Activated CD4-positive, CD25-positive, alpha-beta regulatory T cell treated with anti-CD3 and anti-CD28 coated beads, Interleukin-2, amount 50 U/mL, for 24 hours (primary cell): ENCODE results near the gene TEAD4.

Experiments
- ATAC-seq, 2 donors: fragments of 150-1000 bp; cut with Tn5 transposase; one replicate each; pipeline ENCODE4 v1.10.0; 2021; ENCODE audit warnings: mild to moderate bottlenecking in 1 of 2, moderate library complexity in 1 of 2

Gene TEAD4

GRCh38 chr12:2960996-2961616 lies 1.9 kb downstream of the TEAD4 start:
- ATAC-seq = no peak

GRCh38 chr12:2961705-2962104 lies 2.5 kb downstream of the TEAD4 start:
- ATAC-seq = no peak

- ATAC-seq = no peak
Measured at GRCh38 chr12:2963154-2963759, 4.1 kb downstream of the TEAD4 start.

DNA sequence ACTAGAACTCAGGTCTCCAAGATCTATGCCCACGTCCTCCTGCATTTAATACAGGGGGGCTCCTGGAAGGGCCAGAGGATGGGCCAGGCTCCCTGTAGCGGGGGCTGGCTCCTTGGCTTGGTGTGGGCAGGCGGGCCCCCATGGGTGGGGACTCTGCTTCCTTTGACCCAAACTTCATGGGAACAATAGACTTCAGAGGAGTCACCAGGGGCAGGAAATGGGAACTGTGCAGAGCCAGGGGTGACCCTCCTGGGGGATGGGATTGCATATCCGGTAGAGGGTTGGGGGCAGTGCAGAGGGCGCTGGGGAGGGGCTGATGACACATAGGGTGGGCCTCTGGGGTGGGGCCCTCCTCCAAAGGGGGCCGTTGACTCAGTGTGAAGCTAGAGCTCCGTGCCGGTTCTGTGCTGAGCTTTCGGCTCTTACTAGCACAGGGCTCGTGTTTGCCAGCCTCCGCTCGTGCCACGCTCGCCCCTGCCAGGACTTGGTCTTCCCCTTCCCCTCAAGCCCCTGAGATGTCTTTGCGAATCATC lies 4.6 kb downstream of the TEAD4 start:
- no peak for ATAC-seq

DNA sequence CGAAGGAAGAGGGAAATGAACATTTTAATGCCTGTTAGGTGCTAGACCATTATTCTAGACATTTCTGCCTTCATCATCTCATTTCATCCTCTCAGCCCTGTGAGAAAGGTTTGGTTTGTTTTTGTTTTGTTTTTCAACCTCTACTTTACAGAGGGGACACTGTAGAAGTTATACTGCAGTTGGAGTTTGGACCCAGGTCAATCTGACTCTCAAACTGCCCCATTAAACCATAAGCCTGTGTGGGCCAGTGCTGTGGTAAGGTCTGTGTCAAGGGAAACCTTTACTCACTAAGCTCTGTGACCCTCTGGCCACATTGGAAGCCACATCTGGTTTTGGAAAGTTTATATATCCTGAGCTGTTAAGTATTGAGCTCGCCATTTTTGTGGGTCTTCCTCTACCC lies 8.5 kb downstream of the TEAD4 start:
- no peak for ATAC-seq

GRCh38 chr12:2970744-2971143 lies 11.5 kb downstream of the TEAD4 start:
- ATAC-seq = no peak

DNA sequence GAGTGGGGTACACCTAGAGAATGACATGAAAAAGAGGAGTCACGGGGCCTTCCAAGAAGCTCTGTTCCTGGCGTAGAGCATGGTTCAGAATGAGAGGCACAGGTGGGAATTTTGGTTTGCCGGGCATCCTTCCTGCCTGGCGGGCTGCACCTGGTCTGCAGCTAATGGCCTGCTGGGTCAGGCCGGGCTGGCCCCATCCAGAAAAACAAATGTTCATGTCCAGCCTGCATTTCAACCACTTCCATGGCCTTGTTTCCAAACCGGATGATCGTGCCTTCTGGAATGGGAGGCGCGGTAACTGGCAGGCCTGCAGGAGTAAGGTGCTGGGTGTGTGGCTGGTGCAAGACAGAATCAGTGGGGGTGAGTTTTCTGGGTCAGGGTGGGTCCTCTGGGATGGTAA lies 14.4 kb downstream of the TEAD4 start:
- ATAC-seq = no peak

GRCh38 chr12:2974560-2974971 lies 15.4 kb downstream of the TEAD4 start:
- no peak for ATAC-seq

- ATAC-seq = no peak
Measured at GRCh38 chr12:2976581-2976996, 17.4 kb downstream of the TEAD4 start.

- no peak for ATAC-seq
Measured at GRCh38 chr12:2977776-2978175, 18.6 kb downstream of the TEAD4 start.

DNA sequence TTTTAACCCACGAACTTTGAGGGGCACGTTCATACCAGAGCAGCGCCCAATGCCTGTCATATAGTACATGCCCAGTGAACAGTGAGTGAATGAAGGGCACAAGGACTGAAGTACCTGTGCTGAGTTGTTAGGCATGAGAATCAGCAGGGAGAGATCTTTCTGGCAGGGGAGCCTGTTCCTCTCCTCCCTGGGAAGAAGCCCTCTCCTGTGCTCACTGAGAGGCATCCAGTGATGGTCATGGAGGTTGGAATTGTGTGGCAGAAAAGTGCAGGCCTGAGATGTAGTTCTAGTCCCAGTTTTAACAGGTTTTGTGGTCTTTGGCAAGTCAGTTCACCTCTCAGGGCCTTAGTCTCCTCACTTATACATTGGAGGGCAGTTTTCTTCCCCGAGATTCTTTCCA lies 20.6 kb downstream of the TEAD4 start:
- ATAC-seq = no peak

DNA sequence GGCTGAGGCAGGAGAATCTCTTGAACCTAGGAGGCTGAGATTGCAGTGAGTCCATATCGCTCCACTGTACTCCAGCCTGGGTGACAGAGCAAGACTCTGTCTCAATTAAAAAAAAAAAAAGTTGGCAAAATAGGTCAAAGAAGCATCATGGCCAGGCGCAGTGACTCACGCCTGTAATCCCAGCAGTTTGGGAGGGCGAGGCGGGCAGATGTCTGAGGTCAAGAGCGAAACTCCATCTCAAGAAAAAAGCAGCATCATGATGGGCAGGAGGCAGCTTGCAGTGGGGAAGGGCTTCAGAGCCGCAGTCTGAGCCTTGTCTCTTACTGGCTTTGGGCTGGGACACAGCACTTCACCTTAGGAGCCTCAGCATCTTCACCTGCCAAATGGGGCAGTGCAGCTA lies 21.4 kb downstream of the TEAD4 start:
- ATAC-seq = no peak

GRCh38 chr12:2982361-2982760 lies 23.2 kb downstream of the TEAD4 start:
- ATAC-seq = no peak

GRCh38 chr12:2984249-2984648 lies 25.1 kb downstream of the TEAD4 start:
- no peak for ATAC-seq

DNA sequence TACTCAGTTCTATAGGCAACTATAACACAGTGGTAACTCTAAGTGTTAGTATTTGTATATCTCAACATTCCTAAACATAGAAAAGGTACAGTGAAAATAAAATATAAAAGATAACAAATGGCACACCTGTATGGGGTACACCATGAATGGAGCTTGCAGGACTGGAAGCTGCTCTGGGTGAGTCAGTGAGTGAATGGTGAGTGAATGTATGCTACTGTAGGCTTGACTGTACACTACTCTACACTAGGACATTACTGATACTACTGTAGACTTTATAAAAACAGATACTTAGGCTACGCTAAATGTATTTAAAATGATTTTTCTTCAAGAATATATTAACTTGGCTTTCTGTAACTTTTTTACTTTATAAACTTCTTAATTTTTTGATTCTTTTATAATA lies 25.5 kb downstream of the TEAD4 start:
- no peak for ATAC-seq

GRCh38 chr12:2986876-2987275 lies 27.7 kb downstream of the TEAD4 start:
- no peak for ATAC-seq

DNA sequence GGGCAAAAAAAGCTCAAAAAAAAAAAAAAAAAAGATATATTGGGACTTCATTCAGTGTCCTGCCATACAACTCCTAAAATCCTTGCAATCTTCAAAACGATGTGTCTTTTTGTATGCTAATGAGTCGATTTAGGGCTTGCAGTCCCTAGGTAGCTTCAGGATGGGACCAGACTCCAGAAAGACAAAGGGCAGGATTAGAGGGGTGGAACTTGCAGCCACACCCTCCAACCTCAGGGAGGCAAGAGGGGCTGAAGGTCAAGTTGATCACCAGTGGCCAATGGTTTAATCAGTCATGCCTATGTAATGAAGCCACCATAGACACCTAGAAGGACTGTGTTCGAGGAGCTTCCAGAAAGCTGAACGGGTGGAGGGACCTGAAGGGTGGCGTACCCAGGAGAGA lies 29.3 kb downstream of the TEAD4 start:
- ATAC-seq = no peak

DNA sequence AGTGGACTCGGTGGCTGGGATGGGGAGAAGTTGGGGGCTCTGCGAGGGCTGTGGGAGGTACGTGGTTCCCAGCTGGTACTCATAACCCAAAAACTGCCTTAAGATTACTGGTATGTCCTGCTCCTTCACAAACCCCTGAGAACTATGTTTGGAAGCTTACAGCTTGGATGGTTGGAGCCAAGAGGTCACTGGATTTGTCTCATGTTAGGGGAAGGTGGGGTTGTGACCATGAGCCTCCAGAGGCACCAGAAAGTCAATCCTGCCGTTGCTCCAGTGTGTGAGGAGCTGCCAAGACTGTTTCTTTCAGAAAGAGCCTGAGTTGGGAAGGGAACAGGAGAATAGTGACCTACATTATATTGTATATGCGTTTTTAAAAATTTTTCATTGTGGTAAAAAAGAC lies 33.5 kb downstream of the TEAD4 start:
- no peak for ATAC-seq

DNA sequence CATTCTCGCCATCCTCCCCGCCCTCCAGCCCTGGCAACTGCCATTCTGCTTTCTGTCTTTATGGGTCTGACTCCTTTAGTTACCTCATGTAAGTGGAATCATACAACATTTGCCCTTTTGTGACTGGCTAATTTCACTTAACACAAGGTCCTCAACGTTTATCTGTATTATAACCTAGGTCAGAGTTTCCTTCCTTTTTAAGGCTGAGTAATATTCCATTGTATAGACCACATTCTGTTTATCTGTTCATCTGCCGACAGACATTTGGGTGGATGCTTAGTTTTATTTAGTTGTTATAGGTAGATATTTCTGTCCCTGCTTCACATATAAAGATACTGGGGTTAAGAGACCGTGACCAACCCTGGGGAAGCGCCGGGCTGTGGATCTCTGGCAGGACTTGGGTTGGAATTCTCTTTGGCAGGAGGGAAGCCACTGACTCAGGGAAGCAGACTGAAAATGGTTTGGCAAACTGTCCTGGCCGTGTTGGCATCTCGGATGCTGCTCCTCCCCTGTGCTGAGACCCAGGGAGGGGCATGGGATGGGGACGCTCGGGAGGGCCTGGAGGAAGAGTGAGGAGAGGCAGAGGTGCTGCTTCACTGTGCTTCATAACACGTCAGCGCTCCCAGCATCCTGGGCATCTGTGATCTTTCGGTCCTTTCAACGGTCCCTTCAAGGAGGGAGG lies 38.9 kb downstream of the TEAD4 start:
- ATAC-seq = no peak

DNA sequence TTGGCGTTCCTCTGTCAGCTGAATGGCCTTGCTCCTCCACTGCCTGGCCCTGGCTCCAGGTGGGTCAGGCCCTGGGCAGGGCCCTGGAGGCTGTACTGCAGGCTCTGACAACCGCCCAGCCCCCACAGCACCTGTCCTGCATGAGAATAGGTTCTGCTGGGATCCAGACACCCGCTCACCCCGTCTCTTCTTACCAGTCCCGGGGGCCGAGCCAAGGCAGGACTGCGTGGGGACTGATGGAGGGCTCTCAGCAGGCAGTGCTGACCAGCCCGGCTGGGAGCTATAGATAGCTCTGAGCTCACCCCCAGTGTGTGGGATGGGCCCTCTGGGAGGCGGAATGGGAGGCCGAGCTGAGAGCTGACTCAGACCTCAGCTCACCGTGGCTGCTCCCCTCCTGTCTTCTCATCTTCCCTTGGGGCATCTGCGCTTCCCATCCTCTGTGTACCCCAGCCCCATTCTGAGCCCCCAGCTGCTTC lies 39.6 kb downstream of the TEAD4 start:
- no peak for ATAC-seq

GRCh38 chr12:2999265-2999841 lies 40.2 kb downstream of the TEAD4 start:
- ATAC-seq = no peak

DNA sequence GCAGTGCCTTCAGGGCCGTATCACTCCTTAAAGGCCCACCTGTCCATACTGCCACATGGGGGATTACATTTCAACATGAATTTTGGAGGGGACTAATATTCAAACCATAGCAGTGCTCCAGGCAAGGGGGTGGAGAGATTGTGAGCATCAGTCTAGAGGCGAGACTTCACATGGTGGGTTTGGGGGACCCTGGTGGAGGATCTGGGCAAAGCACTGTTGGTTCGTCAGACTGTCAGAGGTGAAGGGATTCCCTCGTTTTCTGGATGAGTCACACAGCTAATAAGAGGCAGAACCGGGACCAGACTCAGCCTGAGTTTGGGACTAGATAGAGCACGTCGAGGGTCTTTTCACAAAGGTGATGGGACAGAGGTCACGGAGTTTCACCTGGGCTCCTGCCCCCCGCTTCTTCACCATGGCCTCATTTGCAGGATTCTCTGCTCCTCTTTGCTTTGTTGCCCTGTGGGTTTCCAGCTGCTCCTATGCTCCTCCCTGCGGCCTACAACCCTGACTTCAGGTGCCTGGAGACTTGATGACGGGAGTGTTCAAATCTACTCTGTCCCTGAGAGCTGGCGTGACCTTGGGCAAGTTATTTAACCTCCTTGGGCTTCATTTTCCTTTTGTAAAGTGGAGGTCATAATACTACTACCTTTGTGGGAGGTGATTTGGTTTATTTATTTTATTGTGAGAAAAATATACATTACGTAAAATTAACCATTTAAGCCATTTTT lies 41.5 kb downstream of the TEAD4 start:
- no peak for ATAC-seq

GRCh38 chr12:3002646-3003045 lies 43.4 kb downstream of the TEAD4 start:
- no peak for ATAC-seq
